PFSK-1 (cell line): ENCODE data around the gene SLC25A31.

Experiments
- SIN3A ChIP-seq: IDR thresholded peaks from 2 replicates; pipeline ENCODE4 v1.6.1; 2012; ENCODE audit warnings: mild to moderate bottlenecking, low read length, moderate library complexity, borderline replicate concordance; ENCODE audit not compliant: insufficient read depth
- TAF1 ChIP-seq: IDR thresholded peaks from 2 replicates; pipeline ENCODE4 v1.6.1; 2012; ENCODE audit warnings: low read length, control low read depth, borderline replicate concordance; ENCODE audit not compliant: insufficient read depth

- TF ChIP-seq SIN3A (no peak), TAF1 (no peak)
These were observed 58.3 kb downstream of the SLC25A31 start for GRCh38 chr4:127788517-127788916.
